Activated T-cell treated with anti-CD3 and anti-CD28 coated beads, Interleukin-2, amount 50 U/mL, for 4 hours (primary cell): ENCODE measurements around the gene NEDD8. TPM values are rescaled to one million over a fixed set of nuclear protein-coding genes. Genes with fewer than 3 reads are reported as not detected.
A peak's percentile ranks its signal among the peaks of the same experiment; 100 is the strongest.

Source experiments
- ATAC-seq, 2 donors: fragments of 200-7000 bp; cut with Tn5 transposase; one replicate each; pipeline ENCODE4 v1.10.0; 2021
- DNase-seq: peaks from one replicate; pipeline ENCODE4 v3.0.0-alpha.2; 2020
- H3K27me3 Mint-ChIP-seq: one replicate; pipeline ENCODE4 v1.8.0; 2021; ENCODE audit warnings: low read depth, mixed read lengths
- H3K36me3 Mint-ChIP-seq: one replicate; pipeline ENCODE4 v1.8.0; 2022; ENCODE audit warnings: mixed read lengths; ENCODE audit not compliant: insufficient read depth
- H3K4me1 Mint-ChIP-seq: one replicate; pipeline ENCODE4 v1.8.0; 2021; ENCODE audit warnings: low read depth, mixed read lengths
- H3K4me3 Mint-ChIP-seq: one replicate; pipeline ENCODE4 v1.8.0; 2021; ENCODE audit warnings: mild to moderate bottlenecking, moderate library complexity, mixed read lengths
- H3K9me3 Mint-ChIP-seq: one replicate; pipeline ENCODE4 v1.8.0; 2021; ENCODE audit warnings: mixed read lengths
- total RNA-seq, 3 donors: library from RNA; stranded (reverse); gene quantifications; one replicate each; pipeline ENCODE4 v1.2.1, GENCODE V29; 2021

The NEDD8 gene
- total RNA-seq, 3 donors from 2014 or later, result 197 to 217 (median 205) TPM

DNA sequence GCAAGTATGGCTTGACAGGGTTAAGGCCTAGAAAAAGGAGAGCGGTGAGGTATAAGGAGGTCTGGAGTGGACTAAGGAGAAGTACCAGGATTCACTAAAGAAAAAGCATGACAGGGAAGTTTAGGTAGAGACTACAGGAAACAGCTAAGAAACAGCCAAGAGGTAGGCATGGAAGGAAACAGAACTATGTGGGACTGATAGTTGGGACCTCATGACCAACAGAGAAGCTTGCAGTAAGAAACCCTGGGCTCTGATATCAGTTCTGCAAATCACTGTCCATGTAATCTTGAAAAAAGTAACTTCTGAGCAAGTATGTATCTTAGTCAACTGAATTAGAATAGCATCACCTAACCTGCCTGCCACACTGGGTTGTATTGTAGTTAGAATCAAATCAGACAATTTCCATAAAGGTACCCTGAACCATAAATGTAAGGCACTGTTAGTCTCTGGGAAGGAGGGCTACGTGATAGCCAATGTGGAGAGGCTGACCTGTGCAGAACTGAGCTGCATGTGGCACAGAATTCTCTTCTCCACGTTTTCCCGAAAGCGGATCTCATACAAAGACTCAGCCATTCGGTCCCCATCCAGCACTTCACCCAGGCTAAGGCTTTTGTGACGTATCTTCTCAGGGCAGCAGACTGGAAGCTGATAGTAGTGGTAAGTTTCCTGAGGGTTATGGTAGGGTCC, 37.8 kb downstream of the NEDD8 start:
- H3K4me3 Mint-ChIP-seq, result peak overlapping the region; percentile 97
- no peaks in the 10 kb centered on the region for H3K9me3 Mint-ChIP-seq
- H3K36me3 Mint-ChIP-seq, result peaks cover 24% of the 10 kb centered on the region
- no peak for ATAC-seq
- H3K4me1 Mint-ChIP-seq, result peaks cover 50% of the 10 kb centered on the region
- no peaks in the 10 kb centered on the region for H3K27me3 Mint-ChIP-seq
- no peak for DNase-seq

DNA sequence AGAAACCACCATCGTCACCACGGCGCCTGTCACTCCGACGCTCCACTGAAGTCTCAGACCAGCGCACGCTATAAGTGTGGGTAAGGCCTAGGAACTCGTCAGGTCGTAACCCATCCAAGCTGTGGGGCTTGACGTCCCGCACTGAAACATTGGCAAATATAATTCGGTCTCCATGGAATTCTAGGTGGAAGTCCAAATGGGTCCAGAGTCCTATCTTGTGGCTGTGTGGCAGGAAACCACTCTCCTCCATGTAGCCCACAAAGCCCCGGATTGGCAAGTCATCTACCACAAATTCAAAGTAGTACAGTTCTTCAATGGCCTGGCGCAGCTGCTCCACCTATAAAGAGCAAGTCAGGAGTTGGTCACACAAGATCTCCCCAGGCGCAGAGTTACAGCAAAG, 39.2 kb downstream of the NEDD8 start:
- Mint-ChIP-seq H3K27me3 (no peaks in the 10 kb centered on the region), H3K9me3 (no peaks in the 10 kb centered on the region), H3K4me1 (peaks cover 51% of the 10 kb centered on the region), H3K36me3 (peaks cover 20% of the 10 kb centered on the region), H3K4me3 (no peak overlapping the region)
- DNase-seq (no peak), ATAC-seq (no peak)

DNA sequence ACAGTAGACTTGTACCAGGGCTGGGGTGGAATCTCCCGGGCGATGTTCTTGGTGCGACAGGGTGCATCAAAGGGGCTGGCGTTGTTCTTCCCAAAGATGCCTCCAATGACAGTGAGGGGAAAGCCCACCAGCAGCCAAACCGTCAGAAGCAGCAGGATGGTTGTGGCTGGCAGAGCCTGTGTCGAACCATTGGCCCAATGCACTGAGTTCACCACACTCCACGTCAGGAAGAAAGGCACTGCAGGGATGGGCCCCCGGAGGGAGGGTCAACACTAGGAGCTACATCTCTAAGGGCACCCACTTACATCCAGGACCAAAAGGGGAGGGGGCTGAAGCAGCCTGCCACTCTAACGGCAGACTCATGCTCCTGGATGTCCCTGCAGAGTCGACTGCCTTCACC, 41.8 kb downstream of the NEDD8 start:
- peaks cover 51% of the 10 kb centered on the region for H3K4me1 Mint-ChIP-seq
- H3K4me3 Mint-ChIP-seq, result no peak overlapping the region
- no peaks in the 10 kb centered on the region for H3K27me3 Mint-ChIP-seq
- H3K9me3 Mint-ChIP-seq, result no peaks in the 10 kb centered on the region
- ATAC-seq (no peak), DNase-seq (no peak)
- peaks cover 29% of the 10 kb centered on the region for H3K36me3 Mint-ChIP-seq

DNA sequence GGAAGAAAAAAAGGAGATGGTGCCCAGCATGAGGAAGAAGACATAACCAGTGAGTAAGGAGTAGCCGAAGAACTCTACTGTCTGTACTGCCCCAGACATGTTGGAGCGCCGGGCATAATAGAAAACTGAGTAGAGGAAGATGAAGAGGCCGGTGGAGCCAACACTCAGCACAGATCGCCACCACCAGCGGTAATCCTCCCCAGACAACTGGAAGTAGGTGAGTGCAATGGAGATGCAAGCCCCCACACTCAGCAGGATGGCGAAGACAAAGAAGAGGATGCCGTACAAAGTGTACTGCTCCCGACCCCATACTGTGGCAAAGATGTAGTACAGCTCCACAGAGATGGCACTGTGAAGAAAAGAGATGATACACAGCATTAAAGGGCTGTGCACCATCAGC, 42.7 kb downstream of the NEDD8 start:
- ATAC-seq, result no peak
- Mint-ChIP-seq H3K36me3 (peaks cover 32% of the 10 kb centered on the region), H3K9me3 (no peaks in the 10 kb centered on the region), H3K4me3 (no peak overlapping the region), H3K27me3 (no peaks in the 10 kb centered on the region), H3K4me1 (peaks cover 46% of the 10 kb centered on the region)
- DNase-seq, result no peak

DNA sequence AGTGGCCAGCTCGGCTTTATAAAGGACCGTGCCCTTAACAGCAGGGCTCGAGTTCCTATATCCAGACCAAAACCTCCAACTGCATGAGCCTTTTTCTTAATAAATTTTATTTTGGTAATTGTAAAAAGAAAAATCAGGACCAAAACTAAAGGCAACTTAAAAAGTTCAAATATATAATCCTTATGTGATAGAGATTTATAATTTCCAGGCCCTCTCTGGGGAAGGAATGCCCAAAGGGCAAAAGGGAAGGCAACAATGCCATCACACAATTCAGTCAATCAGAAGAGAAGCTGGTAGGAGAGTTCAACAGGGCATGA, 43.1 kb downstream of the NEDD8 start:
- ATAC-seq (no peak), DNase-seq (no peak)
- H3K9me3 Mint-ChIP-seq, result no peaks in the 10 kb centered on the region
- H3K36me3 Mint-ChIP-seq, result peaks cover 32% of the 10 kb centered on the region
- peak overlapping the region; percentile 94 for H3K4me3 Mint-ChIP-seq
- H3K27me3 Mint-ChIP-seq, result no peaks in the 10 kb centered on the region
- H3K4me1 Mint-ChIP-seq, result peaks cover 42% of the 10 kb centered on the region

DNA sequence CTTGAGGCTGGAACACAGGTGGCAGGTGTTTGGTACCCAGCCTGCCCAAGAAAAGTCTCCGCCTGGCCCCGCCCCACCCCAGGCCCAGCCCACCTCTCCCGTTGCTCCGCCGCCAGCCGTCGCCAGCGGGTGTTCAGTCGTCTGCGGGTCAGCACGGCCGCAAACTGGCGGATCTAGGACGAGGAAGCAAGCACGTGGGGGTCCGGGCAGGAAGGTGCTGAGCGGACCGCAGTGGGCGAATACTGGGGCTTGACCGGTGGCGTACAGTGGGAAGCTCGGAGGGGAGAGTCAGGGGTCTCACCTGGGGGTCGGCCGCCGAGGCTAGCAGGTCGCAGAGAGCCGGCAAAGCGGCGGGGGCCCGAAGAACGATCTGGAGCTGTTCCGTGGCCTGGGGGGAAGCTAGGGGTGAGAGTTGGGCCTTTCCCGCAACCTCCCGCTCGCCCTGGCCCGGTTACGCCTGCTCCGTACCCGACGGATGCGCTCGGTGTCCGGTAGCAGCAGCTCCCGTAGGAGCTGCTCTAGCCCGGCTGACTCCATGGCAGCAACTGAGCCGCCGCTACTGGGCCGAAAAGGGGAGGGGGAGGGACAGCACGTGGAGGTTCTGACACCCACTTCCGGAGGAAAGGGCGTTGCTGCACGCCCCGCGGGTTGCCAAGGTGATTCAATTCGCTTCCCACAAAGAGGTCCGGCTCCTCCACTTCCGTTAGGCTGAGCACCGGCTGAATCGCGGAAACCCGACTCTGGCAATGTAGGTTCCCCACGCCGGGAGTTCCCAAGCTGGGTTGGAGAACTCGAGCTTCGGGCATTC, 43.7 kb downstream of the NEDD8 start, which contains the start of gene IPO4:
TSS of gene IPO4 (minus strand) at position 566 of the 808 bp plus-strand sequence. CDS start at position 537, 29 bp downstream.
- Mint-ChIP-seq H3K36me3 (peaks cover 34% of the 10 kb centered on the region), H3K4me3 (peak within 1 kb of the TSS; percentile 94), H3K27me3 (no peaks in the 10 kb centered on the region), H3K4me1 (peaks cover 40% of the 10 kb centered on the region), H3K9me3 (no peaks in the 10 kb centered on the region)
- ATAC-seq (peak; percentile 93 to 94), DNase-seq (peak; percentile 94)

DNA sequence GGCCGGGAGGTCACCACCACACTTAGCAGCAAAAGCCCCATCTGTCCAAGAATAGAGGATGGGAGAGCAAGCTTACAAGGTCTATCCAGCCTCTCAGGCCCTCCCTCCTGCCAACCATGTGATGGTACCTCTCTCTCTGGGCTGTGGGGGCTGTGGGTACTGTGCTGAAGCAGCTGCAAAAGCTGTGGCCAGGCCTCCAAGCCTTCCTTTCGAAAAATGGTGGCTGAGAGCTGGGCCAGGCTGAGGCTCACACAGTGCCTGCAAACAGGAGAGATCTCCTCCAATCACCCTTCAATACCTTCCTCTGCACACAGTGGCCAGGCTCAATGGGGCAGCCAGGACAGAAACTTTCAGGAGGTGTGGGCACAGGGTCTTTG, 44.6 kb downstream of the NEDD8 start:
- Mint-ChIP-seq H3K36me3 (peaks cover 36% of the 10 kb centered on the region), H3K4me1 (peaks cover 34% of the 10 kb centered on the region)

DNA sequence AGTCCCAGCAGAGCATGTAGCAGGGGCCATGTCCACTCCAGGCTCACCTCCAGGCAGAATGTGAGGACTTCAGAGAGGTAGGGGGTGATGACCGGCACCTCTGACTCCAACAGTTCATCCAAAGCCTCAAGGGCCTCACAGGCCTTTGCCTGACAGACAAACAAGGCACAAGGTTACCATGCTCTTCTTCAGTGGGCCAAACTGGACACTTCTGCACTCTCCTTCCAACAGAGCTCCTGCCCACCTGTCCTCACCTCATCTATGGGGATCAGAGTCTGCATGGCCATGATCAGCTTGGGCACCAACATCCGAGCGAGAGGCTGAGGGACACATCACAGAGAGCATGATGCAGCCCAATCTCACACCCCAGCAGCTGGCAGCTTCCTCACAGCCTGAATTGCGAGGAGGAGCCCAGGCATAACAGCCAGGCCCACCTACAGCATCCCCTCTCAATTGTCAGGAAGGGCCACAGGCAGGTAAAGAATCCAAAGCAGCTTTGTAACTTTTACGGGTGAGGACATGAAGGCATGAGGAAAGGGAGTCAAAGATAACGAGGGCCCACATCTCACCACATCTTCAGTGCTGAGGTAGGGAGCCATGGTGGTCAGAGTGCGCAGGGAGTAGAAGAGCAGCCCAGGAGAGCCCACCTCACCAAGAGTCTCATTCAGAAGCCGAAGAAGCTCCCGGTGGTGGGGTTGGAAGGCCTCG, 45.2 kb downstream of the NEDD8 start:
- Mint-ChIP-seq H3K4me3 (peak overlapping the region; percentile 94), H3K27me3 (no peaks in the 10 kb centered on the region), H3K4me1 (peaks cover 29% of the 10 kb centered on the region), H3K9me3 (no peaks in the 10 kb centered on the region), H3K36me3 (peaks cover 35% of the 10 kb centered on the region)
- ATAC-seq, result no peak
- DNase-seq, result no peak

More for the DNA sequence above, 44.6 kb downstream of the NEDD8 start:
- no peaks in the 10 kb centered on the region for H3K27me3 Mint-ChIP-seq
- DNase-seq, result no peak
- ATAC-seq, result no peak
- H3K9me3 Mint-ChIP-seq, result no peaks in the 10 kb centered on the region
- peak overlapping the region; percentile 94 for H3K4me3 Mint-ChIP-seq

DNA sequence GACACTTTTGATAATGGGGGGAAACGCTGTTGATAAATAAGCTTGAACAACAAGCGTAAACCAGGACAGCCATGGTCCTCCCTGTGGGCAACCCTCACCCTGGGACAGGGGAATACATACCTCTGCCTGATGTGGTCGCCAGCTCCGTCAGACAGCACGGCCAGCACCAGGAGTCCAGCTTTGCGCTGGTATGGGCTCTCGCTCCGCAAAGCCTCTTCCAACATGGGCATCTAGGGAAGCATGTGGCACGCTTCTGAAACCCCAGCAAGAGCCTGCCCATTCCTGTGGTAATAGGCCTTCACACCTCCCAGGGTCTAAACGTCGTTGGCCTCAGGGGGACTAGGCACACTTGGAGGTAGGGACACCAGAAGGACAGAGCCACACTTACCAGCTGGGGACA, 46.4 kb downstream of the NEDD8 start:
- H3K9me3 Mint-ChIP-seq, result no peaks in the 10 kb centered on the region
- DNase-seq, result no peak
- no peak overlapping the region for H3K4me3 Mint-ChIP-seq
- H3K36me3 Mint-ChIP-seq, result peaks cover 36% of the 10 kb centered on the region
- peaks cover 26% of the 10 kb centered on the region for H3K4me1 Mint-ChIP-seq
- ATAC-seq, result no peak
- H3K27me3 Mint-ChIP-seq, result no peaks in the 10 kb centered on the region

DNA sequence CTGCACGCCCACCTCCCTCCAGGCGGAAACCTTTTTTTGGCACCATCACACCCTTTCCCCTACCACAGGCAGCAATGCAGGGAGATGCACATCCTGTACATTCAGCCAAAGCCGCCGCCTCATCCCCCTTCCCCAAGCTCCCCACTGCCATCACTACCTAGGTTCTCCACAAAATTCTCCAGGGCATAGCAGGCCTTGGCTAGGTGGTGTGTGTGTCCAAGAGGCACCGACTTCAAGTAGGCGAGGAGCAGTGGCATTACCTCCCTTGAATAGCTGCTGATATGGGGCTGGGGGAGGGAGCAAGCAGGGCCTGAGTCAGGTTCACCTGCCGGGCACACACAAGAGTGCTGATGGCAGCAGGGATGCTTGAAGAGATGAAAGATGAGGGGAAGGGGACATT, 47.1 kb downstream of the NEDD8 start:
- H3K4me3 Mint-ChIP-seq, result no peak overlapping the region
- no peaks in the 10 kb centered on the region for H3K27me3 Mint-ChIP-seq
- DNase-seq, result no peak
- H3K9me3 Mint-ChIP-seq, result no peaks in the 10 kb centered on the region
- no peak for ATAC-seq
- peaks cover 25% of the 10 kb centered on the region for H3K4me1 Mint-ChIP-seq
- H3K36me3 Mint-ChIP-seq, result peaks cover 37% of the 10 kb centered on the region

DNA sequence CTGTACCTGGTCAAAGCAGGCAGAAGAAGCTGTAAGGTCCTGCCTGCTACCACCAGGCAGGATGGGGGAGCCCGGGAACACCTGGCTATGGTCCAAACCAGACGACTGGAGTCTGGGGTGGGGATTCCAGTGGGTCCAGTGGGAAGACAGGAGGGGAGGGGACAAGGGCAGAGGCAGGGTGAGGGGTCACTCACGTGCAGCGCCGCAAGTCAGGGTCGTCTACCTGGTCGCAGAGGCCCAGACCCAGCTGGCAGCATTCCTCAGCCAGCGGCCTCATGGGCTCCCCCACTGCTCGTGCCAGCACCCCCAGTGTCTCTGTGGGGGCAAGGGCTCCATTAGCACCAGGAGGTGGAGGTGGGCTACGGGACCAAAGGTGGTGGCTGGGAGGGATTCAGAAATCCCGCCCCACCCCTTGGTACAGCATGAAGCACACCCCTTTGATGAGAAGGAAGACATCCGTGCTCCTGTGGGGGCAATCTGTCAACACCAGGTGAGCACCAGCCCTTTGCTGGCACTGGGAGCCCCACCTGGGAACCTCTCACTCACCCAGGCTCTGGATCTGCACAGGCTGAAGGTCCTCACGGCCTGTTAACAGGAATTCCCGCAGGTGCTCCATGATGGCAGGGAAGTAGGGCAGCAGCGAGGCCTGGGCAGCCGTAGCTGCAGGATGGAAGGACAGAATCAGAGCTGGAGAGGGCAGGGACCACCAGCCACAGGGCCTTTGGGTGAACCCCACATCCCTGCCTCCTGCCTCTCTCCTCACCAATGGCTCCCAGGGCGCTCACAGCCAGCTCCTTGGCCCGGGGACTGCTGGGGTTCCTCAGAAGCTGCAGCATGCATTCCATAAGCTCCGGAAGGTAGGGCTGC, 47.8 kb downstream of the NEDD8 start:
- Mint-ChIP-seq H3K4me1 (peaks cover 22% of the 10 kb centered on the region), H3K27me3 (no peaks in the 10 kb centered on the region), H3K4me3 (no peak overlapping the region), H3K36me3 (peaks cover 38% of the 10 kb centered on the region), H3K9me3 (no peaks in the 10 kb centered on the region)
- DNase-seq, result no peak
- ATAC-seq, result no peak

DNA sequence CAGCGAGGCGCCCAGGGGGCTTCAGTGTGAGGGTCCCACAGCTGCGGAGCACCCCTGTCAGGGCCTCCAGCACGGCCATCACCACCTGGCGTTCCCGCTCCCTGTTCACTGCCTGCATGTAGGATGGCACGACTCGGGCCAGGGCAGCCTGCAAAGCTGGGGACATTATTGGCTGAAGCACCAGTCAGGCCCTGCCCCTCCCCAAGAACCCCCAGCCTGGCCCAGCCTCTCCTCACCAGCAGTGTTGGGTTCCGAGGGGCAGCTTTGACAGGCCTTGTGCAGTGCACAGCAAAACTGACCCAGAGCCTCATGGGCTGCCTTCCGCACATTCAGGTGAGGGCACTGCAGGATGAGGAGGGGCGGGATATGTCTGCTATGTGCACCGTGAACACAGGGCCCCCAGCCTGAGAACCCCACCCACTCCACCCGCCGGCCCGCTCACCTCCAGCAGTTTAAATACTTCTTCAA, 49.1 kb downstream of the NEDD8 start:
- Mint-ChIP-seq H3K9me3 (no peaks in the 10 kb centered on the region), H3K4me1 (peaks cover 12% of the 10 kb centered on the region), H3K27me3 (no peaks in the 10 kb centered on the region), H3K4me3 (no peak overlapping the region), H3K36me3 (peaks cover 38% of the 10 kb centered on the region)
- no peak for DNase-seq
- ATAC-seq, result no peak

DNA sequence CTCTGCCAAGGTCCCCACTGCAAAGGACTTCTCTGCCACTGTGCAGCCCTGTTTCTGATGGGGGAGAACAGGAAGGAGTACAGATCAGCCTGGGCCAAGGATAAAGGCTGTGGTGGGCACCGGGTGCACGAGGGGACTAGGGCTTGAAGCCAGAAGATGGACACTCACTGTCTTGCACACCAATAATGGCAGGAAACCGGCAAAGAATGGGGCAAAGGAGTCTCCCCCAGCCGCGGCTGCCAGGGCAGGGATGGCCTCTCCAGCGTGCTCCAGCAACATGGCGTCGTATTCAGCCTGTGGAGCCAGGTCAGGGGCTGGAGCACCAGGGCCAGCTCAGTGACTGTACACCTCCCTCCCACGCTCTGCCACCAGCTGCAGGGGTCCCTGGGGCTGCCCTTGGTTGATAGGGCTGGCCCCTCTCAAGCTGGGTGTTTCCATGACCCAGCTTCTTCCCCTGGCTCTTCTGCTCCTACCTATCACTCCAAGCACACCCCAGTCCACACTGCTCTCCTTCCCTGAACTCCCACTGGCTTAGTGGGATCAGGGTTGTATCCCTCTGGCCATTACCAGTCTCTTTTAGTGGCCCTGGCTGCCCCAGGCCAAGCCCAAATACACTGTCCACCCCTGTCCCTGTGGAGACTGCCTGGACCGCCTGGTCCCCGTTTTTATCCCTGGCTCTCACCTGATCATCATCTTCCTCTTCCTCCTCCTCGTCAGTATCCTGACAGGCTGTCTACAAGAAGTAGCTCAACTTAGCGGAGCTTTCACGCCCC, 49.9 kb downstream of the NEDD8 start:
- H3K9me3 Mint-ChIP-seq, result no peaks in the 10 kb centered on the region
- DNase-seq (no peak), ATAC-seq (peak in 1 of 2 donors; percentile 6)
- peaks cover 38% of the 10 kb centered on the region for H3K36me3 Mint-ChIP-seq
- peaks cover 6% of the 10 kb centered on the region for H3K4me1 Mint-ChIP-seq
- no peaks in the 10 kb centered on the region for H3K27me3 Mint-ChIP-seq
- H3K4me3 Mint-ChIP-seq, result no peak overlapping the region
